SK-N-SH treated with all-trans-retinoic acid at 6 μM for 48 hours (cell line): Measurements from ENCODE around the gene ACOT7.

ENCODE experiments used
- ATAC-seq: fragments of 200-7000 bp; cut with Tn5 transposase; 3 replicates; pipeline ENCODE4 v1.9.1; 2020; ENCODE audit warnings: mild to moderate bottlenecking, moderate library complexity
- CSDC2 ChIP-seq: fragments of 250-450 bp; sonication (Bioruptor Pico); IDR thresholded peaks from 2 replicates; pipeline ENCODE4 v1.5.0; 2020; ENCODE audit warnings: mild to moderate bottlenecking, moderate library complexity
- GLIS3 ChIP-seq: fragments of 250-450 bp; sonication (Bioruptor Pico); IDR thresholded peaks from 2 replicates; pipeline ENCODE4 v1.5.0; 2020; ENCODE audit warnings: mild to moderate bottlenecking, moderate library complexity
- ISL1 ChIP-seq: fragments of 250-450 bp; sonication (Bioruptor Pico); IDR thresholded peaks from 2 replicates; pipeline ENCODE4 v2.1.2; 2022; ENCODE audit warnings: mild to moderate bottlenecking, moderate library complexity
- OSR1 ChIP-seq: fragments of 250-450 bp; sonication (Bioruptor Pico); IDR thresholded peaks from 2 replicates; pipeline ENCODE4 v1.8.0; 2022; ENCODE audit warnings: moderate library complexity, mild to moderate bottlenecking, inconsistent platforms
- RARB ChIP-seq: fragments of 250-450 bp; sonication (Bioruptor Pico); IDR thresholded peaks from 2 replicates; pipeline ENCODE4 v1.8.0; 2021; ENCODE audit warnings: mild to moderate bottlenecking, moderate library complexity
- SNAI2 ChIP-seq: fragments of 250-450 bp; sonication (Bioruptor Pico); IDR thresholded peaks from 2 replicates; pipeline ENCODE4 v1.5.0; 2020; ENCODE audit warnings: mild to moderate bottlenecking, moderate library complexity
- TCF4 ChIP-seq: fragments of 250-450 bp; sonication (Bioruptor Pico); IDR thresholded peaks from 2 replicates; pipeline ENCODE4 v1.8.0; 2021; ENCODE audit warnings: mild to moderate bottlenecking, moderate library complexity, borderline replicate concordance
- TOX ChIP-seq: fragments of 250-450 bp; sonication (Bioruptor Pico); IDR thresholded peaks from 2 replicates; pipeline ENCODE4 v1.8.0; 2021; ENCODE audit warnings: mild to moderate bottlenecking, moderate library complexity, borderline replicate concordance
- ZC3H10 ChIP-seq: fragments of 250-450 bp; sonication (Bioruptor Pico); IDR thresholded peaks from 2 replicates; pipeline ENCODE4 v1.5.1; 2021; ENCODE audit warnings: mild to moderate bottlenecking, moderate library complexity
- ZFP3 ChIP-seq: fragments of 250-450 bp; sonication (Bioruptor Pico); IDR thresholded peaks from 2 replicates; pipeline ENCODE4 v1.5.0; 2020; ENCODE audit warnings: mild to moderate bottlenecking, moderate library complexity
- ZFP30 ChIP-seq: fragments of 450-650 bp; formaldehyde crosslinking; IDR thresholded peaks from 2 replicates; pipeline ENCODE4 v1.5.0; 2022; ENCODE audit warnings: mild to moderate bottlenecking, moderate library complexity
- ZNF565 ChIP-seq: fragments of 450-650 bp; formaldehyde crosslinking; conservative IDR thresholded peaks from 2 replicates; pipeline ENCODE4 v1.5.0; 2020; ENCODE audit warnings: low read depth, mild to moderate bottlenecking, moderate library complexity
- ZNF70 ChIP-seq: fragments of 450-650 bp; formaldehyde crosslinking; IDR thresholded peaks from 2 replicates; pipeline ENCODE4 v1.5.0; 2020; ENCODE audit warnings: mild to moderate bottlenecking, moderate library complexity
- ZNF8 ChIP-seq: fragments of 450-650 bp; formaldehyde crosslinking; IDR thresholded peaks from 2 replicates; pipeline ENCODE4 v1.5.0; 2020; ENCODE audit warnings: mild to moderate bottlenecking, moderate library complexity
- TF ChIP-seq, protein P1 (sequence below): fragments of 250-450 bp; sonication (Bioruptor Pico); IDR thresholded peaks from 2 replicates; pipeline ENCODE4 v1.5.1; 2021; ENCODE audit warnings: mild to moderate bottlenecking, moderate library complexity
- TF ChIP-seq, protein P2 (sequence below): fragments of 250-450 bp; sonication (Bioruptor Pico); IDR thresholded peaks from 2 replicates; pipeline ENCODE4 v1.5.0; 2020; ENCODE audit warnings: mild to moderate bottlenecking, moderate library complexity
- TF ChIP-seq, protein P3 (sequence below): fragments of 250-450 bp; sonication (Bioruptor Pico); IDR thresholded peaks from 2 replicates; pipeline ENCODE4 v1.8.0; 2021; ENCODE audit warnings: low read depth, mild to moderate bottlenecking, moderate library complexity, borderline replicate concordance
- TF ChIP-seq, protein P4 (sequence below): fragments of 250-450 bp; sonication (Bioruptor Pico); IDR thresholded peaks from 2 replicates; pipeline ENCODE4 v1.5.1; 2020; ENCODE audit warnings: low read depth, mild to moderate bottlenecking, moderate library complexity
- TF ChIP-seq, protein P5 (sequence below): fragments of 250-450 bp; sonication (Bioruptor Pico); IDR thresholded peaks from 2 replicates; pipeline ENCODE4 v1.8.0; 2020; ENCODE audit warnings: mild to moderate bottlenecking, moderate library complexity, borderline replicate concordance

The ACOT7 gene

DNA sequence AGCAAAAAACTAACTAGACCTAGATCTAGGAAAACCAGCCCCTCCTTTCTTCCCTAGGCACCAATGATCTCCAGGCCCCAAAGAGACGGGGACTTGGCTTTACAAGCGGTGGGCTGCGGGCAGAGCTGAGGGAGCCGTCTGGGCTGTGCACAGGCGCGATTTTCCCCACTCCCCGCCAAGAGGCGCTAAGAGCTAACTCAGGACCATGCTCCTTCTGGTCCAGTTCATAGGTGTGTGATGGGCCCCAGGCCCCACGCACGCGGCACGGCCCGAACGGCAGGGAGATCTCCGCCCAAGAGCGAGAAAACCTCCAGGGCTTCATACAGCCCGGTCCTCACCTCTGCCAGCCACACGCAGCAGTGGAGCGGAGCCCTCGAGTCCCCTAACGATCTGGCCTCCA, 125.2 kb downstream of the ACOT7 start:
- ATAC-seq = no peak

DNA sequence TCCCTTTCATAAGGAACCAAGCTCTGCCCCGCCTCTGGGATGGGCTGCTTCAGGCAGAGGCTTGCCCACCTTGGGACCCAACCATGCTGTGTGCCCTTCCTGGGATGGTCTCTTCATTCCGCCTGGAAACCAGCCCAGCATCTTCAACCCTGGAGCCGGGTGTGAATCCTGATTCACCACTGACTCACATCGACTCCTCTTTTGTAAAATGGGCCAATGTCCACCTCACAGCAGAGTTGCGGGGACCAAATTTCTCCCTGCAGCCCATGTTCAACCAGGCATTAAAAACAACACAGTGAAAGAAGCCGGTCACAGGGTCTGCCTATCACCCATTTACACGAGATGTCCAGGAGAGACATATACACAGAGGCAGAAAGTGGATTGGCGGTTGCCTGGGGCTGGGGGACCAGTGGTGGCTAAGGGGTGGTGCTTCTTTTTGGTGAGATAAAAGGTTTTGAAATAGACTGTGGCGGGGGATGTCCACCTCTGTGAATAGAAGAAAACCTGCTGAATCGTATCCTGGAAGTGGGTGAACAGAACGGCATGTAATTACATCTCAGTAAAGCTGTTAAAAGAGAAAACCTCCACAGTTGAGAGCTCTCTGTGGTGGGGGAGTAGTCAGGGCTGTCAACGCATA, 125.8 kb downstream of the ACOT7 start:
- ATAC-seq = no peak
- no peak for TF ChIP-seq GLIS3 (CRISPR knock-in tag)
- no peak for TF ChIP-seq TCF4
- TF ChIP-seq SNAI2 = no peak
- TF ChIP-seq, protein P1, sequence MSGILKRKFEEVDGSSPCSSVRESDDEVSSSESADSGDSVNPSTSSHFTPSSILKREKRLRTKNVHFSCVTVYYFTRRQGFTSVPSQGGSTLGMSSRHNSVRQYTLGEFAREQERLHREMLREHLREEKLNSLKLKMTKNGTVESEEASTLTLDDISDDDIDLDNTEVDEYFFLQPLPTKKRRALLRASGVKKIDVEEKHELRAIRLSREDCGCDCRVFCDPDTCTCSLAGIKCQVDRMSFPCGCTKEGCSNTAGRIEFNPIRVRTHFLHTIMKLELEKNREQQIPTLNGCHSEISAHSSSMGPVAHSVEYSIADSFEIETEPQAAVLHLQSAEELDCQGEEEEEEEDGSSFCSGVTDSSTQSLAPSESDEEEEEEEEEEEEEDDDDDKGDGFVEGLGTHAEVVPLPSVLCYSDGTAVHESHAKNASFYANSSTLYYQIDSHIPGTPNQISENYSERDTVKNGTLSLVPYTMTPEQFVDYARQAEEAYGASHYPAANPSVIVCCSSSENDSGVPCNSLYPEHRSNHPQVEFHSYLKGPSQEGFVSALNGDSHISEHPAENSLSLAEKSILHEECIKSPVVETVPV (CRISPR knock-in tag) = no peak
- TF ChIP-seq, protein P2, sequence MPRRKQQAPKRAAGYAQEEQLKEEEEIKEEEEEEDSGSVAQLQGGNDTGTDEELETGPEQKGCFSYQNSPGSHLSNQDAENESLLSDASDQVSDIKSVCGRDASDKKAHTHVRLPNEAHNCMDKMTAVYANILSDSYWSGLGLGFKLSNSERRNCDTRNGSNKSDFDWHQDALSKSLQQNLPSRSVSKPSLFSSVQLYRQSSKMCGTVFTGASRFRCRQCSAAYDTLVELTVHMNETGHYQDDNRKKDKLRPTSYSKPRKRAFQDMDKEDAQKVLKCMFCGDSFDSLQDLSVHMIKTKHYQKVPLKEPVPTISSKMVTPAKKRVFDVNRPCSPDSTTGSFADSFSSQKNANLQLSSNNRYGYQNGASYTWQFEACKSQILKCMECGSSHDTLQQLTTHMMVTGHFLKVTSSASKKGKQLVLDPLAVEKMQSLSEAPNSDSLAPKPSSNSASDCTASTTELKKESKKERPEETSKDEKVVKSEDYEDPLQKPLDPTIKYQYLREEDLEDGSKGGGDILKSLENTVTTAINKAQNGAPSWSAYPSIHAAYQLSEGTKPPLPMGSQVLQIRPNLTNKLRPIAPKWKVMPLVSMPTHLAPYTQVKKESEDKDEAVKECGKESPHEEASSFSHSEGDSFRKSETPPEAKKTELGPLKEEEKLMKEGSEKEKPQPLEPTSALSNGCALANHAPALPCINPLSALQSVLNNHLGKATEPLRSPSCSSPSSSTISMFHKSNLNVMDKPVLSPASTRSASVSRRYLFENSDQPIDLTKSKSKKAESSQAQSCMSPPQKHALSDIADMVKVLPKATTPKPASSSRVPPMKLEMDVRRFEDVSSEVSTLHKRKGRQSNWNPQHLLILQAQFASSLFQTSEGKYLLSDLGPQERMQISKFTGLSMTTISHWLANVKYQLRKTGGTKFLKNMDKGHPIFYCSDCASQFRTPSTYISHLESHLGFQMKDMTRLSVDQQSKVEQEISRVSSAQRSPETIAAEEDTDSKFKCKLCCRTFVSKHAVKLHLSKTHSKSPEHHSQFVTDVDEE (CRISPR knock-in tag) = no peak
- no peak for TF ChIP-seq TOX (CRISPR knock-in tag)
- no peak for TF ChIP-seq ZFP30
- TF ChIP-seq, protein P3, sequence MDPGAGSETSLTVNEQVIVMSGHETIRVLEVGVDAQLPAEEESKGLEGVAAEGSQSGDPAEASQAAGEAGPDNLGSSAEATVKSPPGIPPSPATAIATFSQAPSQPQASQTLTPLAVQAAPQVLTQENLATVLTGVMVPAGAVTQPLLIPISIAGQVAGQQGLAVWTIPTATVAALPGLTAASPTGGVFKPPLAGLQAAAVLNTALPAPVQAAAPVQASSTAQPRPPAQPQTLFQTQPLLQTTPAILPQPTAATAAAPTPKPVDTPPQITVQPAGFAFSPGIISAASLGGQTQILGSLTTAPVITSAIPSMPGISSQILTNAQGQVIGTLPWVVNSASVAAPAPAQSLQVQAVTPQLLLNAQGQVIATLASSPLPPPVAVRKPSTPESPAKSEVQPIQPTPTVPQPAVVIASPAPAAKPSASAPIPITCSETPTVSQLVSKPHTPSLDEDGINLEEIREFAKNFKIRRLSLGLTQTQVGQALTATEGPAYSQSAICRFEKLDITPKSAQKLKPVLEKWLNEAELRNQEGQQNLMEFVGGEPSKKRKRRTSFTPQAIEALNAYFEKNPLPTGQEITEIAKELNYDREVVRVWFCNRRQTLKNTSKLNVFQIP (CRISPR knock-in tag) = no peak
- no peak for TF ChIP-seq ZNF70 (CRISPR knock-in tag)
- TF ChIP-seq, protein P4, sequence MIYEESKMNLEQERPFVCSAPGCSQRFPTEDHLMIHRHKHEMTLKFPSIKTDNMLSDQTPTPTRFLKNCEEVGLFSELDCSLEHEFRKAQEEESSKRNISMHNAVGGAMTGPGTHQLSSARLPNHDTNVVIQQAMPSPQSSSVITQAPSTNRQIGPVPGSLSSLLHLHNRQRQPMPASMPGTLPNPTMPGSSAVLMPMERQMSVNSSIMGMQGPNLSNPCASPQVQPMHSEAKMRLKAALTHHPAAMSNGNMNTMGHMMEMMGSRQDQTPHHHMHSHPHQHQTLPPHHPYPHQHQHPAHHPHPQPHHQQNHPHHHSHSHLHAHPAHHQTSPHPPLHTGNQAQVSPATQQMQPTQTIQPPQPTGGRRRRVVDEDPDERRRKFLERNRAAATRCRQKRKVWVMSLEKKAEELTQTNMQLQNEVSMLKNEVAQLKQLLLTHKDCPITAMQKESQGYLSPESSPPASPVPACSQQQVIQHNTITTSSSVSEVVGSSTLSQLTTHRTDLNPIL (CRISPR knock-in tag) = no peak
- no peak for TF ChIP-seq OSR1 (CRISPR knock-in tag)
- TF ChIP-seq, all 23 proteins: peak for 0

More for the DNA sequence above, 125.2 kb downstream of the ACOT7 start:
- no peak for TF ChIP-seq TCF4
- TF ChIP-seq RARB (CRISPR knock-in tag) = no peak
- TF ChIP-seq, protein P3 (CRISPR knock-in tag) = no peak

DNA sequence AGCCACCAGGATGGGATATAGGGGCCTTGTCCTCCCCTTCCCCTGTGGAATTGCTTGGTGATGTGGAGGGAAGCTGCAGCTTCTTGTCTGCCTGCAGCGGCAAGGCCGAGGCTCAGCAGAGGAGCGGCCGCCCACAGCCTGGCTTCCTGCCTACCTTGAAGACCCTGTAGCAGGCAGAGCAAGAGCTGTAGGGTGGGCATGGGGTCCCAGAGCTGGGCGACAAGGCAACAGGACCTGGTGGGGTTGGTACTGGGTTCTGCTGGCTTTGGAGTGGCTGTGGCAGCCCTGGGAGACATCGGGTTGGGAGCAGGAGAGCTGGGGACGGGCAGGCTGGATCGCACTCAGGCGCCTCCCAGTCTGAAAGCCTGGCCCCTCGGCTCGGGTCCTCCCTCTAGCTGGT, 126.9 kb downstream of the ACOT7 start:
- no peak for ATAC-seq
- TF ChIP-seq SNAI2 (no peak), ZC3H10 (CRISPR knock-in tag) (no peak), ZNF8 (CRISPR knock-in tag) (no peak), ZNF70 (CRISPR knock-in tag) (no peak), CSDC2 (no peak), GLIS3 (CRISPR knock-in tag) (no peak), OSR1 (CRISPR knock-in tag) (no peak), ISL1 (no peak), RARB (CRISPR knock-in tag) (no peak), ZFP30 (no peak), ZFP3 (CRISPR knock-in tag) (no peak), ZNF565 (no peak)
- TF ChIP-seq, protein P5, sequence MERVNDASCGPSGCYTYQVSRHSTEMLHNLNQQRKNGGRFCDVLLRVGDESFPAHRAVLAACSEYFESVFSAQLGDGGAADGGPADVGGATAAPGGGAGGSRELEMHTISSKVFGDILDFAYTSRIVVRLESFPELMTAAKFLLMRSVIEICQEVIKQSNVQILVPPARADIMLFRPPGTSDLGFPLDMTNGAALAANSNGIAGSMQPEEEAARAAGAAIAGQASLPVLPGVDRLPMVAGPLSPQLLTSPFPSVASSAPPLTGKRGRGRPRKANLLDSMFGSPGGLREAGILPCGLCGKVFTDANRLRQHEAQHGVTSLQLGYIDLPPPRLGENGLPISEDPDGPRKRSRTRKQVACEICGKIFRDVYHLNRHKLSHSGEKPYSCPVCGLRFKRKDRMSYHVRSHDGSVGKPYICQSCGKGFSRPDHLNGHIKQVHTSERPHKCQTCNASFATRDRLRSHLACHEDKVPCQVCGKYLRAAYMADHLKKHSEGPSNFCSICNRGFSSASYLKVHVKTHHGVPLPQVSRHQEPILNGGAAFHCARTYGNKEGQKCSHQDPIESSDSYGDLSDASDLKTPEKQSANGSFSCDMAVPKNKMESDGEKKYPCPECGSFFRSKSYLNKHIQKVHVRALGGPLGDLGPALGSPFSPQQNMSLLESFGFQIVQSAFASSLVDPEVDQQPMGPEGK = no peak
- TF ChIP-seq, protein P2 (CRISPR knock-in tag) = no peak
- TF ChIP-seq, protein P4 (CRISPR knock-in tag) = no peak
- TF ChIP-seq, protein P1 (CRISPR knock-in tag) = no peak
